Uterus (tissue), 2 donors: ENCODE results near the gene RBBP9.

Source experiments
- POLR2A ChIP-seq, 2 donors: fragments of 450-650 bp; IDR thresholded peaks; one replicate each; pipeline ENCODE4 v1.6.1; 2016; ENCODE audit warnings: antibody characterized with exemption in 2 of 2, mild to moderate bottlenecking in 1 of 2, moderate library complexity in 1 of 2
- TF ChIP-seq, protein P1 (sequence below), 4 experiments: fragments of 200-600 bp in 2 of 4; fragments of 450-650 bp in 2 of 4; sonication (generic) in 2 of 4; IDR thresholded peaks; one replicate each; pipeline ENCODE4 v1.5.1; 2016 to 2019; ENCODE audit warnings: antibody characterized with exemption in 4 of 4, mild to moderate bottlenecking in 2 of 4, moderate library complexity in 1 of 4

DNA sequence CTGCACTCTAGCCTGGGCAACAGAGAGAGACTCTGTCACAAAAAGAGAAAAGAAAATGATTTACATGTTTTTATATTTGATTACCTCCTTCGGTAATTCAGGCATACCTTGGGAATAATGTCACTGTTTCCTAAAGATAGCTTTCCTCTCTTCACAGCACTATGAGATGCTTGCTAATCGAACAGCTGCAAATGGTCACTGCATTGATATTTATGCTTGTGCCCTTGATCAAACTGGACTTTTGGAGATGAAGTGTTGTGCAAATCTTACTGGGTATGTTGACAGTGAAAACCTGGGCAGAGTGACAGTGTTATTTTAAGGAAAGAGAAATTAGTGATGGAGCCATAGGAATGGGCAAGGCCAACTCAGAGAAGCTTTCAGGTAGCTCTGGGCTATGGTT, 30.3 kb upstream of the RBBP9 start:
- TF ChIP-seq, protein P1, sequence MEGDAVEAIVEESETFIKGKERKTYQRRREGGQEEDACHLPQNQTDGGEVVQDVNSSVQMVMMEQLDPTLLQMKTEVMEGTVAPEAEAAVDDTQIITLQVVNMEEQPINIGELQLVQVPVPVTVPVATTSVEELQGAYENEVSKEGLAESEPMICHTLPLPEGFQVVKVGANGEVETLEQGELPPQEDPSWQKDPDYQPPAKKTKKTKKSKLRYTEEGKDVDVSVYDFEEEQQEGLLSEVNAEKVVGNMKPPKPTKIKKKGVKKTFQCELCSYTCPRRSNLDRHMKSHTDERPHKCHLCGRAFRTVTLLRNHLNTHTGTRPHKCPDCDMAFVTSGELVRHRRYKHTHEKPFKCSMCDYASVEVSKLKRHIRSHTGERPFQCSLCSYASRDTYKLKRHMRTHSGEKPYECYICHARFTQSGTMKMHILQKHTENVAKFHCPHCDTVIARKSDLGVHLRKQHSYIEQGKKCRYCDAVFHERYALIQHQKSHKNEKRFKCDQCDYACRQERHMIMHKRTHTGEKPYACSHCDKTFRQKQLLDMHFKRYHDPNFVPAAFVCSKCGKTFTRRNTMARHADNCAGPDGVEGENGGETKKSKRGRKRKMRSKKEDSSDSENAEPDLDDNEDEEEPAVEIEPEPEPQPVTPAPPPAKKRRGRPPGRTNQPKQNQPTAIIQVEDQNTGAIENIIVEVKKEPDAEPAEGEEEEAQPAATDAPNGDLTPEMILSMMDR (IDR thresholded peaks at IDR 0.05) = no peak
- no peak for TF ChIP-seq POLR2A (IDR thresholded peaks at IDR 0.05)
